PC-9 (cell line): ENCODE results near the gene OGN.

ENCODE experiments used
- EZH2 ChIP-seq: fragments of 200-600 bp; sonication (generic); IDR thresholded peaks from 2 replicates; pipeline ENCODE4 v1.8.0; 2017; ENCODE audit warnings: antibody characterized with exemption, low read depth
- TF ChIP-seq, protein P1 (sequence below): fragments of 200-600 bp; sonication (generic); conservative IDR thresholded peaks from 2 replicates; pipeline ENCODE4 v1.6.1; 2017; ENCODE audit warnings: mixed run types, antibody characterized with exemption, mild to moderate bottlenecking, moderate library complexity

DNA sequence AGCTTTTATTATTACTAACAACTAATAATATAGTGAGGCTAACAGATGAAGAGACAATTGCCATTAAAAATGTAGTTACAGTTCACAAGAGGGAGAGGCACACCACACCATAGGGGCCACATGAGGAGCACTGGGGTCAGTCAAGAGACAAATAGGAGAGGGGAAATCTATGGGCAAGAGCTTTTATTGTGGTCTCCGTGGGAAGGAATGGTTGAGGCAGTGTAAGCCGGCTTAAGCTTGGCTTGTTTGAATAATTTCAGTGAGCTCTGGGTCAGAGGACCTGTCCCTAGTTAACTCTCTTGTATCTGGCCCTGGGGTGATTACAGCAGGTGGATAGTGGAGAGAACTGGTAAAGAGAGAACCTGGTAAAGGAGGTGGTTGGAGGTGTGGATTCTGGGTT lies 35.3 kb downstream of the OGN start:
- TF ChIP-seq, protein P1, sequence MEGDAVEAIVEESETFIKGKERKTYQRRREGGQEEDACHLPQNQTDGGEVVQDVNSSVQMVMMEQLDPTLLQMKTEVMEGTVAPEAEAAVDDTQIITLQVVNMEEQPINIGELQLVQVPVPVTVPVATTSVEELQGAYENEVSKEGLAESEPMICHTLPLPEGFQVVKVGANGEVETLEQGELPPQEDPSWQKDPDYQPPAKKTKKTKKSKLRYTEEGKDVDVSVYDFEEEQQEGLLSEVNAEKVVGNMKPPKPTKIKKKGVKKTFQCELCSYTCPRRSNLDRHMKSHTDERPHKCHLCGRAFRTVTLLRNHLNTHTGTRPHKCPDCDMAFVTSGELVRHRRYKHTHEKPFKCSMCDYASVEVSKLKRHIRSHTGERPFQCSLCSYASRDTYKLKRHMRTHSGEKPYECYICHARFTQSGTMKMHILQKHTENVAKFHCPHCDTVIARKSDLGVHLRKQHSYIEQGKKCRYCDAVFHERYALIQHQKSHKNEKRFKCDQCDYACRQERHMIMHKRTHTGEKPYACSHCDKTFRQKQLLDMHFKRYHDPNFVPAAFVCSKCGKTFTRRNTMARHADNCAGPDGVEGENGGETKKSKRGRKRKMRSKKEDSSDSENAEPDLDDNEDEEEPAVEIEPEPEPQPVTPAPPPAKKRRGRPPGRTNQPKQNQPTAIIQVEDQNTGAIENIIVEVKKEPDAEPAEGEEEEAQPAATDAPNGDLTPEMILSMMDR: no peak
- TF ChIP-seq EZH2: no peak
